D721Med (cell line): ENCODE measurements around the gene ZNF282.
A peak's percentile ranks its signal among the peaks of the same experiment; 100 is the strongest.

Experiments
- DNase-seq: peaks from one replicate; pipeline ENCODE4 v3.0.0; 2011; ENCODE audit warnings: low spot score; ENCODE audit not compliant: insufficient read length
- FAIRE-seq: peaks from 2 replicates; lab custom pipeline; 2011; peaks lifted over from hg19 to GRCh38; lab: Jason Lieb, UNC
- CTCF ChIP-seq: IDR thresholded peaks from 2 replicates; pipeline ENCODE4 v1.5.1; 2012; ENCODE audit warnings: mild to moderate bottlenecking, control low read depth; ENCODE audit not compliant: insufficient read depth; ENCODE audit errors: missing control alignments

Gene ZNF282

DNA sequence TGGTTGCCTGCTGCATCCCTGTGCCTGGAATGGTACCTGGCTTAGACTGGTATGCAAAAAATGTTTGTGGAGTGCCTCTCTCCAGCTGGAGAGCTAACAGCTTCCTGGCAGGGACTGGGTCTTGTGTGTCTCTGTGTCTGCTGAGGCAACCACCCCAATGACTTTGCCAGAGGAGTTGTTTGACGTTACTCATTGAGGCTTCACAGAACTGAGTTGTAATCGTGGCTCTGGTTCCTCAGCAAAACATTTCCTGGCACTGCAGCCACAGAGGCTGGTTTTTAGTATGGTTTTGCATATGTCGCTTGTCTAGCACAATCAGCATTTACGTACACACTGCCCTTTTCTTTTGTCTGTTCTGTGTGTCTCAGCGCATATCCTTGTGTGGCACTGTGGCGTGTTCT is 7.5 kb downstream of the ZNF282 start:
- no peak for FAIRE-seq
- TF ChIP-seq CTCF, result no peak
- no peak for DNase-seq

DNA sequence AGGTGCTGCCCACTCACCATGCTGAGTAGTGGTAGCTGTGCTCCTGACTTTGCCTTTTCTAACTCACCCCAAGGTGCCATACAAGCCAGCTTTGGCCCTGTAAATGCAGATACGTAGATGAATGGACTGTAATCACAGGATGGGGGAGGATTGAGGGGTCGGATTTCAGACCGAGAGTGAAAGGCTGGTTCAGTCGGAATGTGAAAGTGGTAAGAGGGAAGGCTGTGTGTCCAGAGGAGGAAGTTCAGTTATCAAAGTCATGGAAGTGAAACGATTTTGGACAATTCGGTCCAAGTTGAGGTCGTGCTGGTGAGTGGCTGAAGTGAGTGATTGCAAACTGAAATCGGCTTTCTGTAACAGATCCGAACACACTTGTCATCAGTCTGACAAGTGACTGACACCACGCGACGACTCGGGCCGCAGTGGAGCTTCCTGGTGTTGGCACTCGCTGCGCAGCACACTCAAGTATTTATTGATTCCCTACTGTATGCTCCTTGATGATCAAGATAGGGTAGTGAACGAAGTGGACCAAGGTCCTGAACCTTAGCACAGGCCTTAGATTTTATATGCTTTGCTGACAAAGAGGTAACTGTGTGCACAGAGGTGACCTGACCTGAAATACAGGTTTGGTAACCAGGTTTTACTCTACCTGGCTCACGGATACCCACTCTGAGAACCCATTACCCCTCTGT is 10.5 kb downstream of the ZNF282 start:
- no peak for TF ChIP-seq CTCF
- FAIRE-seq (no peak), DNase-seq (no peak)

- no peak for DNase-seq
- TF ChIP-seq CTCF, result no peak
Observed at GRCh38 chr7:149207324-149208035, 12.1 kb downstream of the ZNF282 start.

DNA sequence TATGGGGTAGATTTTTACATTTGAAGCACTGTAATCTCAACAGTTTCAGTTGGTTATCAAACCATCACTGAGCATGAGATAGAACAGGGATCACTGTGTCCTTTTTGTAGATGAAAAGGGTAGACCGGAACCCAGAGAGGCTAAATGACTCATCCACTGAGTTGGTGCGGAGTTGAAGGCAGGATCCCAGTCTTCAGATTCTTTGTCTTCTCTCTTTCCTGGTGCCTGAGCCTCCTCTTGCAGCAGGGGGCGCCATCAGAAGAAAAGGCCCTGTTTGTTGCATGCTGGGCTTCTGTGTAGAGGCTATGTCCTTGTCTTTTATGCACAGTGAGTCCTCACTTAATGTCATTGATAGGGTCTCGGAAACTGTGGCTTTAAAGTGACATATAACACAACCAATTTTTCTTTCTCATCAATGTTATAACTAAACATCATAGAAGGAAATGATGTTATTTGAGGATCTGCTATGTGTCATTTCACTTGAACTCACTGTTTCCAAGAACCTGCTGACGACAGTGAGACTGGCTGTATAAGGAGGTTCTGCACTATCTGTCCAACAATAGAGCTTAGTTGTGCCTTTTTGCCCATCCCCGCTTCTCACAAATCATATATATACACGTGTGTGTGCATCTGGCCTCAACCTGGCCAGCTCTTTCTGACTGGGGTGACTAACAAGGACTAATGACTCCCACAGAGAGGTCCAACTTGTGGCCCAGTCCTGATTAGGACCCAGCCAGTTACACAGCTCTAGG is 14.3 kb downstream of the ZNF282 start:
- no peak for FAIRE-seq
- DNase-seq, result peak; percentile 68
- TF ChIP-seq CTCF, result peak; percentile 62

More at GRCh38 chr7:149207324-149208035, 12.1 kb downstream of the ZNF282 start:
- no peak for FAIRE-seq

GRCh38 chr7:149210551-149210950 is 15.2 kb downstream of the ZNF282 start:
- DNase-seq (no peak), FAIRE-seq (no peak)
- no peak for TF ChIP-seq CTCF

GRCh38 chr7:149214020-149214720 is 18.8 kb downstream of the ZNF282 start:
- no peak for FAIRE-seq
- TF ChIP-seq CTCF, result no peak
- DNase-seq, result no peak
